ENCODE data around the gene BHLHE41. TPM values are rescaled to one million over a fixed set of nuclear protein-coding genes. Genes with fewer than 3 reads are reported as not detected.

The BHLHE41 gene
- total RNA-seq, 1 experiment from 2014 or later, result 81.0 TPM

GRCh38 chr12:26126340-26127284 lies 1.8 kb upstream of the BHLHE41 start:
- DNase-seq (peak; percentile 94), ATAC-seq (peak; percentile 56)
- peaks cover 18% of the 10 kb centered on the region for H3K36me3 ChIP-seq (ENCODE audit: low read depth, low read length)
- peaks cover 48% of the 10 kb centered on the region for H3K79me2 ChIP-seq (ENCODE audit: low read length)
- peak overlapping the region; percentile 81 for H2AFZ ChIP-seq (ENCODE audit: low read length)
- no peaks in the 10 kb centered on the region for H3K9me3 ChIP-seq (ENCODE audit: low read length)
- peaks cover 9% of the 10 kb centered on the region for H3F3A ChIP-seq (ENCODE audit: low read length, unreplicated experiment)
- peak overlapping the region; percentile 77 for H3K4me3 ChIP-seq (ENCODE audit: low read length)
- ChIA-PET CTCF (interaction anchor here (0.7 to 0.8 kb wide), 2 partner anchors 69 to 124 kb away, joined by 3 read pairs; partner anchors contain the start of gene SSPN), POLR2A (ENCODE audit: unreplicated experiment) (interaction anchor here (0.6 to 1.8 kb wide), 2 partner anchors 38 to 120 kb away, joined by 5 to 7 read pairs; no protein-coding TSS in a partner anchor)
- no peak; the same call in 1 of the 2 replicates for TF ChIP-seq EZH2phosphoT487 (IDR thresholded peaks at IDR 0.05; ENCODE audit: borderline replicate concordance, low read length)
- TF ChIP-seq CTCF (conservative IDR thresholded peaks at IDR 0.05; ENCODE audit: low read depth, low read length), result no peak
- TF ChIP-seq EZH2 (IDR thresholded peaks at IDR 0.05; ENCODE audit: low read length, unreplicated experiment), result no peak
- no TSS peak for BruUV-seq (replicated peaks)
- H3K27ac ChIP-seq (ENCODE audit: low read length), result peak overlapping the region; percentile 89
- H3K9me2 ChIP-seq (replicated peaks; ENCODE audit: low read length), result no peaks in the 10 kb centered on the region
- H3K4me2 ChIP-seq (ENCODE audit: low read length), result peak overlapping the region; percentile 92
- no peaks in the 10 kb centered on the region for H3K27me3 ChIP-seq (ENCODE audit: low read length)
- H4K20me1 ChIP-seq (ENCODE audit: low read length), result no peaks in the 10 kb centered on the region
- intact Hi-C loops (cut with micrococcal nuclease), result loop anchor here (1.0 to 2.0 kb wide), 6 partner anchors 12 to 148 kb away; no protein-coding TSS in a partner anchor
- H3K4me1 ChIP-seq (ENCODE audit: insufficient read depth, low read length), result peaks cover 23% of the 10 kb centered on the region
- peak overlapping the region; percentile 79 for H3K9ac ChIP-seq (ENCODE audit: low read length)

GRCh38 chr12:26125400-26126339 lies 833 bp upstream of the BHLHE41 start:
- Histone ChIP-seq H3K36me3 (ENCODE audit: low read depth, low read length) (peaks cover 26% of the 10 kb centered on the region), H3K9me2 (replicated peaks; ENCODE audit: low read length) (no peaks in the 10 kb centered on the region), H3K27me3 (ENCODE audit: low read length) (no peaks in the 10 kb centered on the region), H2AFZ (ENCODE audit: low read length) (peak overlapping the region; percentile 81), H4K20me1 (ENCODE audit: low read length) (no peaks in the 10 kb centered on the region), H3K27ac (ENCODE audit: low read length) (peak overlapping the region; percentile 89), H3K79me2 (ENCODE audit: low read length) (peaks cover 57% of the 10 kb centered on the region), H3K4me3 (ENCODE audit: low read length) (peak overlapping the region; percentile 77), H3K9ac (ENCODE audit: low read length) (peak overlapping the region; percentile 79), H3K9me3 (ENCODE audit: low read length) (no peaks in the 10 kb centered on the region), H3K4me1 (ENCODE audit: insufficient read depth, low read length) (peaks cover 32% of the 10 kb centered on the region), H3K4me2 (ENCODE audit: low read length) (peak overlapping the region; percentile 92), H3F3A (ENCODE audit: low read length, unreplicated experiment) (peaks cover 9% of the 10 kb centered on the region)
- POLR2A ChIA-PET (ENCODE audit: unreplicated experiment), result interaction anchor here (0.7 to 2.4 kb wide), 6 partner anchors 28 to 127 kb away, joined by 3 to 17 read pairs (median 8); no protein-coding TSS in a partner anchor
- intact Hi-C loops (cut with micrococcal nuclease), result loop anchor here (1.0 to 2.0 kb wide), 7 partner anchors 11 to 489 kb away; no protein-coding TSS in a partner anchor
- DNase-seq, result peak; percentile 98
- CTCF ChIA-PET, result interaction anchor here (0.7 to 1.0 kb wide), 2 partner anchors 148 to 395 kb away, joined by 3 to 10 read pairs; no protein-coding TSS in a partner anchor
- ATAC-seq, result peak; percentile 68
- no peak for TF ChIP-seq EZH2 (IDR thresholded peaks at IDR 0.05; ENCODE audit: low read length, unreplicated experiment)
- TF ChIP-seq EZH2phosphoT487 (IDR thresholded peaks at IDR 0.05; ENCODE audit: borderline replicate concordance, low read length), result peak; percentile 99
- BruUV-seq (replicated peaks), result TSS peak; percentile 58

All from PC-3 (cell line).